GM19455 (cell line): Measurements from ENCODE around the gene SH3RF1.
A peak's percentile ranks its signal among the peaks of the same experiment; 100 is the strongest.
"Not testable (repeated sequence)": the region's sequence is repeated elsewhere in the genome, so short reads cannot be mapped to it uniquely, and the experiment has no call there.

Experiments used
- ATAC-seq: cut with Tn5 transposase; IDR thresholded peaks from one replicate; pipeline ENCODE4 v1.9.1; 2021; ENCODE audit not compliant: unreplicated experiment

Gene SH3RF1

DNA sequence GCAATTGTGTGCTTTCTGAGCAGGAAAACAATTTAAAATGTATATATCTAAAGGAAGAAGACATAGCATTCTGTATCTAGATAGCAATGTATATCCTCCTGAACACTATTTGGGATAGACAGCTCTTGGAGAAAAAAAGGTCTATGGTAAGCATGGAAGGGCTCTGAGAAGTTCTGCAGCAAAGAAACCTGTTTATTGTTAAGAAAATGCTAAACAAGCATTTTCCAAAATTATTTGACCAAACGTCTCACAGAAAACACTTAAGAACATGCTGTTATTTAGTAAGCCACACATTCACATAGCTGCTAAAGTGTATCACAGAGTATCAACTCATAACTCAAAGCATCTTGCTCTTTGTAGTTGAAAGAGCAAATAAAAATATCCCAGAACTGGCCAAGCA is 67.9 kb downstream of the SH3RF1 start:
- no peak for ATAC-seq

DNA sequence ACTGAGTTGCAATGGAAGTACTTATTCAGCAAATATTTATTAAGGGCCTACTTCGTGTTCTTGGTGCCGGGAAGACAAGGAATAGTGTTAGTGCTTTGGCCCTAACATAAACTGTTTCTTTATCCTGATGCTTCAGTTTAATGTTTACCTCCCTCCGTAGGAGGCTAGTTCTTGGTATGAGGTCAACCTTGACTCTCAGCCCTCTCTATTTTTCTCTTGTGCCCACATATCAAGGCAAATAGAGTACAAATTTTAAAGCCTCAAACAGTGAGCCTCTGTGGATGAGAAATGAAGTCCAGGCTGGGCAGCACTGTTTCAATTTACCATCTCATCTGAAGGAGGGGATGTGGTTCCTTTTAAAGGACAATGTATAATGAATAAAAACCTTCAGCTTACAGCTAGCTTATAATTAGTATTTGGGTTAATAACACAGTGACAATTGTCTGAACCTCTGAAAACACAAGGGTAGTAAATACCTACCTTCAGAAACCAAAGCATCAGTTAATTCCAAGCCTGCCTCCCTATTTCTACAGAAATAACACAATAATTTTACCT is 68.5 kb downstream of the SH3RF1 start:
- no peak for ATAC-seq

DNA sequence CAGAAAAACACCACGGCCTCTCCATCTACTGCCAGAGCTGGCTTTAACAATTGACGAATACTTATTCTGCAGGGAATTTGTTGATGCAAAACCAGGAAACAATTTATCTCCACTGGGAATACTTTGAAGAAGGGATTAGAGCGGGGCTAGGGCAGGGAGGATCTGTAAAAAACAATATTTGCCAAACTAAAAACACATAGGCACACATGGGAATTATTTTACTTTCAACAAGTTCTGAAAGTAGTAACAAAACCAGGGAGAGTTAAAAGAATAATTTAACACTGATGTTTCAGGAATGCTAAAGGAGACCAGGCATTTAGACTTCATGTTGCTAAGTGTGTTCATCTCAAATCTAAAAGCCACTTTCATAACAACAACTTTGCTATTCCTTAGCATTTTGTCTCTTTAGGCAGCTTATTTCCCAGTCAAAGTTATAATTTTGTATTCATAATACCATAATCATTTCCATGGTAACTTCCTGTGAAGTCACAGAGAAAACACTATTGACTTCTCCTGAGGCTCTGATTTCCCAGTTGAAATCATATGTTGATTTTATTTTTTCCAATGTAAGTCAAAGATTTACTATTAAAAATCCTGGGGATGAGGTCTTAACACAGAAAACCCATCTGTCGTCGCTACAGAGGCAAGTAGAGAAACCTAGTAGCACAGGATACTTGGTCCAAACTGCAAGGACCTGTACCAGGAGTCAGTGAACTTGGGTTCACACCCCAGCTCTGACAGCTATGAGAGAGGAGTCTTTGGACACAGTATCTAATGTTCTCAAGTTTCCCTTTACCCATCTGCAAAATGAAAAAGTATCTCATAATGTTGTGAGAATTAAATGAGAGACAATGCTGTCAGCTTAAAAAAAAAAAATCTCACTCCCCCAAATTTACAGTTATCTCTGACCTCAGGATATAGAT is 69.3 kb downstream of the SH3RF1 start:
- no peak for ATAC-seq

GRCh38 chr4:169200361-169201030 is 70.3 kb downstream of the SH3RF1 start:
- ATAC-seq = no peak

GRCh38 chr4:169199184-169199583 is 71.6 kb downstream of the SH3RF1 start:
- ATAC-seq = no peak

- no peak for ATAC-seq
These were observed 72.6 kb downstream of the SH3RF1 start for GRCh38 chr4:169198167-169198566.

DNA sequence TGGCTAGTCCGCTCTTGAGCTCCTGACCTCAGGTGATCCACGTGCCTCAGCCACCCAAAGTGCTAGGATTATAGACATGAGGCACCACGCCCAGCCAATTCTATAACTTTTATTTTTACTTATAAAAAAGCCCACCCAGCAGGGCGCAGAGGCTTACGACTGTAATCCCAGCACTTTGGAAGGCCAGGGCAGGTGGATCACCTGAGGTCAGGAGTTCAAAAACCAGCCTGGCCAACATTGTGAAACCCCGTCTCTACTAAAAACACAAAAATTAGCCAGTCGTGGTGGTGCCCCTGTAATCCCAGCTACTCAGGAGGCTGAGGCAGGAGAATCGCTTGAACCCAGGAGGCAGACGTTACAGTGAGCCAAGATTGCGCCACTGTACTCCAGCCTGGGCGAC is 73.5 kb downstream of the SH3RF1 start:
- not testable (repeated sequence) for ATAC-seq

DNA sequence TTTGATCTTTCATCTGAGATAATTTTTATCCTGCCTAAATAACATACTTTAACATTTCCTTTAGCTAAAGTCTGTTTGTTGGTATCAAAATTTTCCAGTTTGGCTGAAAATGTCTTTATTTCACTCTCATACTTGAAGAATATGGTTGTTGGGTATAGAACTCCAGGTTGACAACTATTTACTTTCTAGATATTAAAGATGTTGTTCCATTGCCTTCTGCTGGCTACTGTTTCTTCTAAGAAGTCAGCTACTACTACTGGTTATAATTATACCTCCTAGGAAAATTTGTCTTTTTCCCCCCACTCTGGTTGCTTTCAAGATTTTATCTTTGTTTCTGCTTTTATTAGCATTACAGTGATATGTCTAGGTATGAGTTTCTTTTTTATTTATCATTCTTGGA is 75.7 kb downstream of the SH3RF1 start:
- ATAC-seq = no peak

- ATAC-seq = not testable (repeated sequence)
These were observed 80.8 kb downstream of the SH3RF1 start for GRCh38 chr4:169189968-169190367.

DNA sequence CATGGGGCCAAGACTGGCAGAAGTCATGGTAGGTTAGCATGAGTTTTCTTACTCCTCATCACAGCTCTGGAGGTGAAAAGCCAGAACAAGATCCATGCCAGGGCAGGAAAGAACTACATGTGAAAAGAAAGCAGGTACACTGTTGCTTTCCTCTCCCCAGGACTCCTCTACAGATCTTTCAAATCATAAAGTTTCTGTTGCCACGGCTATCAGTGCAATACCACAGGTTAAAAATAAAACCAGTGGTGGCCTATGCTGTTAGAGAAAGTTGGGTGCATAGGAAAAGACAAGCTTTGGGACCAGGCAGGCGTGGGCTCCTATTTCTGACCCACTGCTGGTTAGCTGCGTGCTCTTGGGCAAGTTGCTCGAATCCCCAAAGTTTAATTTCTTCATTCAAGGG is 81.4 kb downstream of the SH3RF1 start:
- ATAC-seq = peak; percentile 84

DNA sequence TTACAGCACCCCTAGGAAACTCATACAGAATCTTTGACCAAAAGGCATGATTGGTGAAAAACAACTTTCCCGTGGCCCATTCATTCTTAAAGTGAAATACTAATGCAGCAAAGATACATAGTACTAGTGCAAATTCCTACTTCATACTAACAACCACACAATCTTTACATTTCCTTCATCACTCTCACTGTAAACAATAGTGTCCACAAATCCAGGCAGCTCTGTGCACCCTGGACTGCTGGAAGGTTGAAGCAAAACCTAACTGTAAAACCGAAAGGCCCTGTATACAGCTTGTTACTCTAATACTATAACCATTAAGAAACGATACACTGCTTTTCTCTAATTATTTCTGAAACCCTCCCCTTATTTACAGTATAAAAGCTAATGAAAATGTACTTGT is 82.6 kb downstream of the SH3RF1 start:
- ATAC-seq = no peak

DNA sequence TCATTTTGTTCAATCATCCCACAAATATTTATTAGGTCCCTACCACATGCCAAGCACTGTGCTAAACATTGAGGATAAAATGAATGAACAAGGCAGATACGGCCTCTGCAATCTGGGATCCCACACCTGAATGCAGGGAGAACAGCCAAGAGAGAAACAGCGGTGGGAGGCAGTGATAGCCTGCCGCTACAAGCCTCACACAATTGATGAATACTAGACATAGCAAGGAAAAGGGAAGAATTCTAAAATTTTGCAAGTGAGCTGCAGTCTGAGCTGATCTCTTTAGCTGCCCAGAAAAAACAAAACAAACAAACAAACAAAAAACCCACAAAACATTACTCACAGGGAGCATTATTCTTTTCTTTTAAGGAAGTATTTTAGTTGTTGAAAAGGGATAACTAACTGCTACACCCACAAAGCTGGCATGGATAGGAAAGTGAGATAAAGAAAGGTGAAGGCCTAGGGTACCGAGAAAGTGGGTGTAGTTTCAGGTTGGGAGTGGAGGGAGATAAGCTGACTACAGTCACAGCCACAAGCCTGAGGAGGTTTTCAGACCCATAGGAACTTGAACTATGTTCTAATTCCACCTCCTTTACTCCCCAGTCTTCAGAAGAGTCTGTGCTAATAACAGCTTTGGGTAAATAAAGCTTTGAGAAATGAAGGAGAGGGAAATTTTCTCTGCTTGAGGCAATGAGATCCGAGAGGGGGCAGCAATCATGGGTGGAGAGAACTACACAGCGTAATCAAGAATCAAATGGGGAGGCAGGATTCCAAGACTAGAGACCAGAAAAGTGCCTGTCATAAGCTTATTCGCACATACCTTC is 85.4 kb downstream of the SH3RF1 start:
- no peak for ATAC-seq

DNA sequence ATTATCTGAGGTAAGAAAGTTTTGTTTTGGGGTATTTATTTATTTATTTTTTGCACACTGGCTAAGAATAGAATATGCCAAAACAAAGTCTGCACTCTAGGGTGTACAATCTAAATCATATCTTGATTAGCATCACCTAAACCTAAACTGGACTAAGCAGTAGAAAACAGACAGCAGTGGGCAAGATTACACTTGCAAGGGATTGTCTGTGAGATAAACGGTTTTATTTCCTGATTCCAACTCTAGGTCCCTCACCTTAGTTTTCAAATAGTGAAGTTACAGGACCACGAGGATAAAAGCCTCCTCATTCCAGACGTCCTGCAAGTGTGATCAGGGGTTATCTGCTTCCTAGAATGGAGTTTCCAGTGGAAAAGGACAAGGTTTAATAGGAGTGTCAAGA is 86.1 kb downstream of the SH3RF1 start:
- ATAC-seq = no peak

- ATAC-seq = no peak
These were observed 86.5 kb downstream of the SH3RF1 start for GRCh38 chr4:169184236-169184635.

DNA sequence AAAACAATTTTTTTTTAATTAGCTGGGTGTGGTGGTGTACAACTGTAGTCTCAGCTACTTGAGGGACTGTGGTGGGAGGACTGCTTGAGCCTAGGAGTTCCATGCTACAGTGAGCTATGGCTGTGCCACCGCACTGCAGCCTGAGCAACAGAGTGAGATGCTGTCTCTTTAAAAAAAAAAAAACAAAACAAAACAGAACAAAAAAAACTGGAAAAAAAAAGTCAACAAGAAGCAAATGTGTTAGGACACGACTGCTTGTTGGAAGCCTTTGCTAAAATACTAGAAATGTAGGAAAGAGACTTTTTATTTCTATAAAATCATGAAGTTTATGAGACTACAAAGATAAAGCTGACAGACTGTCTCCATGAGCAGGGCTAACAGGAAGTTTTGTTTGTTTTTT is 87.2 kb downstream of the SH3RF1 start:
- no peak for ATAC-seq

- ATAC-seq = no peak
These were observed 90.9 kb downstream of the SH3RF1 start for GRCh38 chr4:169179609-169180521.

GRCh38 chr4:169178092-169178491 is 92.7 kb downstream of the SH3RF1 start:
- ATAC-seq = not testable (repeated sequence)

DNA sequence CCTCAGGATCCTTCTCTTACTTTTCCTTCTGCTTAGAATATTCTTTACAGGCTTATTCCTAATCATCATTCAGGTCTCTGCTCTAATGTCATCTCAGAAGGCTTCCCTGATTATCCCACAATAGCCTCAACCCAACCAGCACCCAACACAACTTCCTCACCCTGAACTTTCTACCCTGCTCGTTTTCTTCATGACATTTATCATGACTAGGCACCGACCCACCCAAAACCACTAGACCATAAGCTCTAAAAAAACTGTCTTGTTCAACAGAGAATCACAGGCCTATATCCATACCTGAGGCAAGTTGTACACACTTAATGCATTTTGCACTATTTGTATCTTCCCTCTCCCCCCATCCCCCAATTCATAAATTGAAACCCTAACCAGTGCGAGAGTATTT is 95.3 kb downstream of the SH3RF1 start:
- ATAC-seq = no peak

DNA sequence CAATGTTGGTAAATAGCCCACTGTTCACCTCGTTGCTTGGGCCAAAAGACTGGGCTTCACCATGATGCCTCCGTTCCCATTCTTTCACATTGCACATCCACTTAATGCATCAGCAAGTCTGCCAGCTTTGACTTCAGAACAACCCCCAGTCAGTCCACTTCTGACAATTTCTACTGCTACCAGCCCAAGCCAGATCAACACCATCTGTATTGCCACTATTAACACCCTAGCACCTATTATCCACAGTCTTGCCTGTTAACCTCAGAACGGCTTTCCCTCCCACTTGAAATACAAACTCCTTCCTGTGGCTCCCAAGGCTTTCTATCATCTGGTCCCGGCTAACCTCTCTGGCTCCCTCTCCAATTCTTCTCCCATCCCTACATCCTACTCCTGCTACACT is 95.7 kb downstream of the SH3RF1 start:
- no peak for ATAC-seq

DNA sequence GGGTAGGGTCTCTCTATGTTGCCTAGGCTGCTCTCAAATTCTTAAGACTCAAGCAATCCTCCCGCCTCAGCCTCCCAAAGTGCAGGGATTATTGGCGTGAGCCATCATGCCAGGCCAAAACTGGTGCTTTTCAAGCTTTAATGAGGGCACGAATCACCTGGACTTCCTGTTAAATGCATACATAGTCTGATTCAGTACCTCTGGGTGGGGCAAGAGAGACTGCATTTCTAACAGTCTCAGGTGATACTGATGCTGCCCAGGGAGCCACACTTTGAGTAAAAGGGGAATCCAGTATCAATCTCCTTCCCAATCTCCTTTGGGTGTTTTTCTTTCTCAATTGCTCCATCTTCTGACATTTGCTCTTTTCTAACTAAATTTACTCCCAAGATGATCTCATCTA is 96.5 kb downstream of the SH3RF1 start:
- no peak for ATAC-seq
